Breast epithelium (tissue), 3 donors: ENCODE measurements around the gene SLC6A18.

ENCODE experiments used
- CTCF ChIP-seq, 3 donors: fragments of 450-650 bp; IDR thresholded peaks; one replicate each; pipeline ENCODE4 v1.5.1; 2016 to 2017; ENCODE audit warnings: antibody characterized with exemption in 3 of 3, mild to moderate bottlenecking in 3 of 3, moderate library complexity in 3 of 3
- POLR2AphosphoS5 ChIP-seq, 3 donors: sonication (generic); formaldehyde crosslinking; IDR thresholded peaks; one replicate each; pipeline ENCODE4 v1.6.1; 2017; ENCODE audit warnings: antibody characterized with exemption in 3 of 3

GRCh38 chr5:1281038-1281882, 56.1 kb downstream of the SLC6A18 start:
- no peak for TF ChIP-seq CTCF (IDR thresholded peaks at IDR 0.05)
- TF ChIP-seq POLR2AphosphoS5 (IDR thresholded peaks at IDR 0.05) = no peak
